Brain microvascular endothelial cell (primary cell): ENCODE data around the gene SYNE1.
A peak's percentile ranks its signal among the peaks of the same experiment; 100 is the strongest.

ENCODE experiments used
- DNase-seq: peaks from one replicate; pipeline ENCODE4 v3.0.0-alpha.2; 2020
- H3K27ac ChIP-seq: fragments of 250-450 bp; sonication (Bioruptor Pico); 2 replicates; pipeline ENCODE4 v1.5.1; 2020; ENCODE audit warnings: mild to moderate bottlenecking, moderate library complexity
- H3K27me3 ChIP-seq: fragments of 250-450 bp; sonication (Bioruptor Pico); replicated peaks from 2 replicates; pipeline ENCODE4 v1.5.1; 2020; ENCODE audit warnings: mild to moderate bottlenecking
- H3K36me3 ChIP-seq: fragments of 250-450 bp; sonication (Bioruptor Pico); replicated peaks from 2 replicates; pipeline ENCODE4 v1.5.1; 2020; ENCODE audit warnings: mild to moderate bottlenecking
- H3K4me3 ChIP-seq: 2 replicates; pipeline ENCODE4 v1.5.1; 2011; ENCODE audit warnings: low read depth, mild to moderate bottlenecking, control low read depth, low read length, moderate library complexity
- CTCF ChIP-seq: IDR thresholded peaks from 2 replicates; pipeline ENCODE4 v1.5.1; 2011; ENCODE audit warnings: low read depth, mild to moderate bottlenecking, moderate library complexity, low read length, control low read depth, inconsistent platforms; ENCODE audit errors: missing control alignments
- in situ Hi-C: cut with HindIII; loops from 2 replicates; pipeline ENCODE4 v1.10.0; 2017; ENCODE audit warnings: low sequenced_read_pairs, low pct_ligation_motif_present

The SYNE1 gene

DNA sequence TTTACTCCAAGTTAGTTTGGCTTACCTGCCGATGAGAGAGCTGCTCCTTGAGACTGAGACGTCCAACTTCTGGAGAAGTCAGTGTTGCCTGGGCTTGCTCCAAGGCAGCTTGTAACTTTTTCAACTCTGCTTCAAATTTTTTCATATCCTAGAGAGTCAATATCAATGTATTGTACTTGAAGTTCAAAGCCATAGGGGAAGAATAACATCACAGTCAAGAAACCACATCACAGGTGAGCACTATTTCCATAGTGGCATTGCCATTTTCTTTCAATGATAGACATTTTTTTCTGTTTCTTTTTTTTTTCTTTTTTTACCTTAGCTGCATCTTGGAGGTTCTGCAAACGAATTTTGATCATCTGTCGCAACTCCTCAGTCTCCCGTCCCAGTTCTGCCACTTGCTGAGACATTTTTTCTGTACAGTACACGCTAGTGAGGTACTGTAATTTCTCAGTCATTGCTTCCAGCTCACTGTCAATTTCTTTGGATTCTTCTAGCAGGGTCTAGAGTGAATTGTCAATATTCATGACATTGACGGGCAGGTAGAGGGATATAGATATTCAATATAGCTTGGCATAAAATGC is 326.7 kb downstream of the SYNE1 start:
- Histone ChIP-seq H3K4me3 (no peak overlapping the region), H3K36me3 (peaks cover 23% of the 10 kb centered on the region), H3K27me3 (no peaks in the 10 kb centered on the region), H3K27ac (no peak overlapping the region)
- no peak for TF ChIP-seq CTCF
- DNase-seq, result no peak
- in situ Hi-C loops, result no loop called here

- DNase-seq, result no peak
- in situ Hi-C loops, result no loop called here
- no peak overlapping the region for H3K4me3 ChIP-seq
- TF ChIP-seq CTCF, result no peak
- H3K27ac ChIP-seq, result no peak overlapping the region
- H3K36me3 ChIP-seq, result peaks cover 25% of the 10 kb centered on the region
- H3K27me3 ChIP-seq, result no peaks in the 10 kb centered on the region
Observed at GRCh38 chr6:152309648-152310047, 327.5 kb downstream of the SYNE1 start.

GRCh38 chr6:152309006-152309405 is 328.2 kb downstream of the SYNE1 start:
- in situ Hi-C loops, result no loop called here
- no peak for DNase-seq
- no peak for TF ChIP-seq CTCF
- Histone ChIP-seq H3K27me3 (no peaks in the 10 kb centered on the region), H3K4me3 (no peak overlapping the region), H3K27ac (no peak overlapping the region), H3K36me3 (peaks cover 27% of the 10 kb centered on the region)

- no peak for TF ChIP-seq CTCF
- no peak for DNase-seq
- in situ Hi-C loops, result no loop called here
- Histone ChIP-seq H3K36me3 (peaks cover 27% of the 10 kb centered on the region), H3K4me3 (no peak overlapping the region), H3K27ac (no peak overlapping the region), H3K27me3 (no peaks in the 10 kb centered on the region)
Observed at GRCh38 chr6:152308306-152308705, 328.9 kb downstream of the SYNE1 start.

DNA sequence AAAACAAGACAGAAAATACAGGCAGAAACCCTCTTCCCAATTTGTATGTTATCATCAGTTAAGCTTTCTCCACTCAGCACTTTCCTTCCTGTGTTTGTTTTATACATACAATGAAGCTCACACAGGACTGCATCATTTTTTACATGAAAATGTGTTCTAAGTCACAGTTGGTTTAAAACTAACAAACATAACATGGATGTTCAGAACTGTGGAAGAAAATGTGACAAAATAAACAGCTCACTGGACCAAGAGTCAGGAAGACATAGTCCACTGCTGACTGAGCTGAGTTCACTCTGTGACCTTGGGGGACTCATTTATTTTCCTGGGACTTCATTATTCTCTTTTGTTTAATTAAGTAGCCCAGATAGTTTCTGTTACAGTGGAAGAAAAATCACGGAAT is 331.5 kb downstream of the SYNE1 start:
- H3K27ac ChIP-seq, result no peak overlapping the region
- no peak for DNase-seq
- no peaks in the 10 kb centered on the region for H3K27me3 ChIP-seq
- peaks cover 25% of the 10 kb centered on the region for H3K36me3 ChIP-seq
- no peak for TF ChIP-seq CTCF
- in situ Hi-C loops, result no loop called here
- H3K4me3 ChIP-seq, result no peak overlapping the region

DNA sequence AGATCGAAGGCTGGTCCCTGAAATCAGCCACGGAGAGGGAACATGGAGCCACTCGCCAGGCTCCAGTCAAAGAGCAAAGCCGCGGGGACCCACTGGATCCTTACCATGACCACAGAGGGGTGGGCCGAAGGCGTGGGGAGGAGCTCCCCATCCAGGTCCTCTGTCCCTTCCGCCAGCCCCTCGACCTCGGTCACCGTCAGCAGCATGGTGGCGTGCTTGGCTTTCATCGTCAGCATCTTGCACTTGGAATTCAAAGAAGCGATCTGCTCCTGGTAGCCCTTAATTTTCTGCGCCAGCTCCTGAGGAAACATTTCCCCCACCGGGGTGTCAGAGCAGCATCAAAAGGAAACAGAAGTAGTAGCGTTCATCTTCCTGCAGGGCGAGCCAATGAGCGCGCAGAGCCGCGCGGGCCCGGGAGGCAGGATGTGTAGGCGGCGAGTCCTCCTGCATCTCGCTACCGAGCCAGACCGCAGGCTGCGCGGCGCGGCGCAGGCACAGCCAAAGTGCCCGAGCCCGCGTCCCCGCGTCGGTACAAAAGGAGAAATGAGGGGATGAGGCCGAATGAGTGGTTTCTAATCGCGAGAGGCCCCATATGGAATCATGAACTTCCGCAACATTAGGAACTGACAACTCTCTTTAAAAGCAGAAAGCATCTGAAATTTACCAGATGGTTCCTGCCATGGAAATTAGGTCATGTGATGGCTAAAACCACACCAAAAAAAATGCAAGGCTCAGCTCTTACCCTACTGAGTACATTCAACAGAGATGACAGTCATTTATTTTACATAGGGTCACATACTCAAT is 335.2 kb downstream of the SYNE1 start:
- in situ Hi-C loops, result no loop called here
- peak; percentile 67 for TF ChIP-seq CTCF
- DNase-seq, result peak; percentile 89
- Histone ChIP-seq H3K27ac (peak overlapping the region; percentile 75), H3K36me3 (peaks cover 10% of the 10 kb centered on the region), H3K4me3 (peak overlapping the region; percentile 84), H3K27me3 (no peaks in the 10 kb centered on the region)
